CD14-positive monocyte (primary cell): ENCODE data around the gene TCEANC2. TPM values are rescaled to one million over a fixed set of nuclear protein-coding genes. Genes with fewer than 3 reads are reported as not detected.

Source experiments
- DNase-seq, 3 donors: peaks; one replicate each; pipeline ENCODE4 v3.0.0-alpha.2; 2011 to 2022
- H2AFZ ChIP-seq: 2 replicates; pipeline ENCODE4 v1.6.0; 2012; ENCODE audit warnings: mild to moderate bottlenecking, low read depth, low read length, inconsistent platforms; ENCODE audit not compliant: insufficient read depth, poor library complexity, severe bottlenecking
- H3K27ac ChIP-seq, 2 donors: 1 replicate in 1 of 2; 2 replicates in 1 of 2; pipeline ENCODE4 v1.5.1; 2012 to 2013; ENCODE audit warnings: low read length in 2 of 2, control low read depth in 1 of 2, inconsistent platforms in 1 of 2, low read depth in 1 of 2, mild to moderate bottlenecking in 1 of 2
- H3K27me3 ChIP-seq, 2 donors: one replicate each; pipeline versions ENCODE4 v1.6.0 to v1.6.1; 2011 to 2013; ENCODE audit warnings: low read length in 2 of 2; ENCODE audit not compliant: control insufficient read depth in 2 of 2, insufficient read depth in 2 of 2
- H3K36me3 ChIP-seq, 2 donors: replicated peaks in 1 of 2; 1 replicate in 1 of 2; 2 replicates in 1 of 2; pipeline versions ENCODE4 v1.5.1 to v1.6.1; 2012 to 2013; ENCODE audit warnings: low read length in 2 of 2, control low read depth in 1 of 2, inconsistent platforms in 1 of 2, mild to moderate bottlenecking in 1 of 2; ENCODE audit not compliant: insufficient read depth in 2 of 2, control insufficient read depth in 1 of 2
- H3K4me1 ChIP-seq, 2 donors: 1 replicate in 1 of 2; 2 replicates in 1 of 2; pipeline versions ENCODE4 v1.5.1 to v1.6.1; 2012 to 2013; ENCODE audit warnings: low read length in 2 of 2, control low read depth in 1 of 2, inconsistent platforms in 1 of 2, mild to moderate bottlenecking in 1 of 2, moderate library complexity in 1 of 2; ENCODE audit not compliant: insufficient read depth in 2 of 2, control insufficient read depth in 1 of 2
- H3K4me2 ChIP-seq: replicated peaks from 2 replicates; pipeline ENCODE3; 2012; ENCODE audit warnings: low read length, moderate library complexity, mild to moderate bottlenecking; ENCODE audit not compliant: poor library complexity, severe bottlenecking; ENCODE audit errors: extremely low read depth
- H3K4me3 ChIP-seq, 3 experiments: fragments of 200-600 bp in 1 of 3; sonication (generic) in 1 of 3; replicated peaks in 1 of 3; 1 replicate in 2 of 3; 2 replicates in 1 of 3; pipeline ENCODE4 v1.5.1; 2011 to 2013; ENCODE audit warnings: low read length in 3 of 3, mild to moderate bottlenecking in 3 of 3, control low read depth in 2 of 3, low read depth in 2 of 3, inconsistent platforms in 1 of 3, moderate library complexity in 1 of 3
- H3K79me2 ChIP-seq: 2 replicates; pipeline ENCODE4 v1.6.0; 2012; ENCODE audit warnings: mild to moderate bottlenecking, control low read depth, inconsistent platforms, low read length, moderate library complexity; ENCODE audit not compliant: insufficient read depth
- H3K9ac ChIP-seq: 2 replicates; pipeline ENCODE4 v1.6.0; 2017; ENCODE audit warnings: low read length, mild to moderate bottlenecking; ENCODE audit not compliant: insufficient read depth, poor library complexity, severe bottlenecking
- H3K9me3 ChIP-seq, 2 donors: replicated peaks in 1 of 2; 1 replicate in 1 of 2; 2 replicates in 1 of 2; pipeline versions ENCODE4 v1.5.1 to v1.6.1; 2012 to 2013; ENCODE audit warnings: low read length in 2 of 2, control low read depth in 1 of 2; ENCODE audit not compliant: control insufficient read depth in 1 of 2, insufficient read depth in 1 of 2
- H4K20me1 ChIP-seq: 2 replicates; pipeline ENCODE4 v1.6.0; 2012; ENCODE audit warnings: mild to moderate bottlenecking, low read length, control low read depth, moderate library complexity; ENCODE audit not compliant: insufficient read depth
- H3K27ac Mint-ChIP-seq, 7 donors: one replicate each; pipeline ENCODE4 v1.8.0; 2020; ENCODE audit warnings: mild to moderate bottlenecking in 7 of 7, mixed read lengths in 7 of 7, moderate library complexity in 6 of 7, inconsistent platforms in 2 of 7
- H3K27me3 Mint-ChIP-seq, 3 donors: one replicate each; pipeline ENCODE4 v1.8.0; 2021 to 2022; ENCODE audit warnings: low read depth in 3 of 3, mild to moderate bottlenecking in 3 of 3, mixed read lengths in 3 of 3, moderate library complexity in 3 of 3, inconsistent platforms in 1 of 3
- H3K36me3 Mint-ChIP-seq, 2 donors: one replicate each; pipeline ENCODE4 v1.8.0; 2020; ENCODE audit warnings: mixed read lengths in 2 of 2, inconsistent platforms in 1 of 2, mild to moderate bottlenecking in 1 of 2
- H3K4me1 Mint-ChIP-seq: one replicate; pipeline ENCODE4 v1.8.0; 2020; ENCODE audit warnings: mild to moderate bottlenecking, mixed read lengths
- H3K4me3 Mint-ChIP-seq, 2 donors: one replicate each; pipeline ENCODE4 v1.8.0; 2020; ENCODE audit warnings: mild to moderate bottlenecking in 2 of 2, mixed read lengths in 2 of 2, moderate library complexity in 1 of 2
- H3K9me3 Mint-ChIP-seq, 7 donors: one replicate each; pipeline ENCODE4 v1.8.0; 2020 to 2022; ENCODE audit warnings: mixed read lengths in 7 of 7, mild to moderate bottlenecking in 6 of 7, moderate library complexity in 6 of 7, inconsistent platforms in 2 of 7
- CTCF ChIP-seq: fragments of 200-600 bp; IDR thresholded peaks from one replicate; pipeline ENCODE4 v1.8.0; 2022; ENCODE audit warnings: antibody characterized with exemption, mild to moderate bottlenecking
- WGBS: methylation state at CpG from one replicate; pipeline ENCODE4 v1.1.5; 2013; ENCODE audit warnings: missing lambda C conversion rate; ENCODE audit not compliant: insufficient coverage; 5-methylcytosine and 5-hydroxymethylcytosine counted together
- intact Hi-C, 2 donors: fragments of 100-400 bp; cut with micrococcal nuclease; formaldehyde crosslinking; loops; one replicate each; pipeline versions ENCODE4 v1.15.0 to v1.15.1; 2023
- polyA plus RNA-seq, 3 donors: library from polyadenylated mRNA; depleted of rRNA in 1 of 3; unstranded in 2 of 3; stranded (reverse) in 1 of 3; fragments of 300-500 nt in 2 of 3; fragments of >200 nt in 1 of 3; fragmentation: Illumina TruSeq in 2 of 3; gene quantifications; 1 replicate in 2 of 3; 2 replicates in 1 of 3; pipeline ENCODE4 v1.2.3, GENCODE V29; 2012 to 2021
- small RNA-seq: library from RNA; depleted of rRNA; stranded (forward); fragments of <200 nt; gene quantifications from one replicate; pipeline ENCODE3, GENCODE V24; 2012; ENCODE audit warnings: low read depth; ENCODE audit not compliant: insufficient read length

Gene TCEANC2
- polyA plus RNA-seq, 3 donors: 3.0 to 6.7 (median 3.8) TPM

GRCh38 chr1:54152696-54153095 lies 99.3 kb downstream of the TCEANC2 start, which contains the start of gene CDCP2:
Gene CDCP2, minus strand, starts transcription at chr1:54153000. Its CDS starts 78 bp downstream, at chr1:54152922.
- intact Hi-C loops: no loop called here
- no peaks in the 10 kb centered on the region for H3K27me3 ChIP-seq
- H3K4me2 ChIP-seq: no peak within 1 kb of the TSS
- no peak within 1 kb of the TSS for H3K4me3 ChIP-seq
- Mint-ChIP-seq H3K27ac (no peak within 1 kb of the TSS), H3K27me3 (peaks cover 0 to 4% (median 3%) of the 10 kb centered on the region in 3 donors), H3K9me3 (peaks cover 0 to 7% (median 0%) of the 10 kb centered on the region in 7 donors), H3K4me3 (no peak within 1 kb of the TSS), H3K4me1 (peaks cover 14% of the 10 kb centered on the region), H3K36me3 (no peaks in the 10 kb centered on the region)
- no peak within 1 kb of the TSS for H3K9ac ChIP-seq
- 78% methylated on average over 1 of the region's 5 CpGs for WGBS
- no peaks in the 10 kb centered on the region for H3K9me3 ChIP-seq
- H3K36me3 ChIP-seq: no peaks in the 10 kb centered on the region
- DNase-seq: no peak
- TF ChIP-seq CTCF: no peak
- peak within 1 kb of the TSS; percentile 37 for H2AFZ ChIP-seq
- no peaks in the 10 kb centered on the region for H3K79me2 ChIP-seq
- no peaks in the 10 kb centered on the region for H4K20me1 ChIP-seq
- H3K27ac ChIP-seq: no peak within 1 kb of the TSS
- H3K4me1 ChIP-seq: peaks cover 4% of the 10 kb centered on the region in 2 donors

DNA sequence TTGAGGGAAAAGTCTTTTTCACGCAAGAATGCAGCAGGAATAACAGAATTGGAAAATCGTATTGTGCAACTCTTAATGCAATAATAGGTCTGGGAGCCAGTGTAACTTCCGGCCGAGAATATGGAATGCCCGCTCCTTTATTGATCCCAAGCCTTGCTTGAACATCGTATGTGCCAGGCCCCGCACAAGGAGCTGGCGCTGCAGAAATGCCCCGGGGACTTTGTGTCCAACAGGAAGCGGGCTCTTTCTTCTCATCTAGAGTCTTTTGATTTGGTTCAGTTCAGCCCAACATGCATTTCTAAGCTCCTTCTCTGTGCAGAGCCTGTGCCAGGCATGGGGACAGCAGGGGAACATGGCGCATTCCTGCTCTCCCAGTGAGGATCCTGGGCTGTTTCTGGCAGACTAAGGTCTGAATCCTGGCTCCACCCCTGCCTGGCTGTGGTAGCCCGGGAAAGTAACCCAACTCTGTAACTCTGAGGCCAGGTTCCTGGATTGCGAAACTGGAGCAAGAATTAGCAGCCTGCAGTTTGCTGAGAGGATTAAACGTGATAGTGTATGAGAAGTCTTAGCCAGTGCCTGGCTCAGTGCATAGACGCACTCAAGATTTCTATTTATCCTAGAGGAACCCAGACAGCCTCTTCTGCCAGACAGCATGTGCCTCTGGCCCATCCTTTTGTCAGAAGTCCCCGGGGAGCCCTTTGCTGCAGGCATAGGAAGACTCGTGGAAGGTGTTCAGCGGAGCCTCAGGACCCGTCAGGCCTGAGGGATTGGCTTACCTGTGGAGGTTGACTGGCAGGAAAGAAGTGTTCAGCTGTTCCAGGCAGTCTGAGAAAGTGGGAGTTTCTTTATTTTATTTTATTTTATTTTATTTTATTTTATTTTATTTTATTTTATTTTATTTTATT lies 100.4 kb downstream of the TCEANC2 start:
- WGBS: 71% methylated on average over 17 of the region's 19 CpGs
- no peaks in the 10 kb centered on the region for H3K36me3 Mint-ChIP-seq
- H3K4me1 Mint-ChIP-seq: peaks cover 14% of the 10 kb centered on the region
- Histone ChIP-seq H3K4me1 (peaks cover 4% of the 10 kb centered on the region in 2 donors), H3K9ac (no peak overlapping the region), H2AFZ (peak overlapping the region; percentile 37), H4K20me1 (no peaks in the 10 kb centered on the region), H3K79me2 (no peaks in the 10 kb centered on the region), H3K4me2 (no peak overlapping the region), H3K4me3 (no peak overlapping the region), H3K9me3 (no peaks in the 10 kb centered on the region), H3K36me3 (no peaks in the 10 kb centered on the region), H3K27me3 (no peaks in the 10 kb centered on the region), H3K27ac (no peak overlapping the region)
- no peak overlapping the region for H3K4me3 Mint-ChIP-seq
- peaks cover 0 to 7% (median 0%) of the 10 kb centered on the region in 7 donors for H3K9me3 Mint-ChIP-seq
- no peak for TF ChIP-seq CTCF
- intact Hi-C loops: no loop called here
- no peak overlapping the region for H3K27ac Mint-ChIP-seq
- no peak for DNase-seq
- peaks cover 0 to 4% (median 3%) of the 10 kb centered on the region in 3 donors for H3K27me3 Mint-ChIP-seq

Small RNAs within 50 kb of the gene (small RNA-seq; reads per million reads assigned to genes)
- gene AL353898.1 (not detected), gene AL353898.2 (not detected)

Other genes with a start within 250 kb of the TCEANC2 start
- gene NDC1, start 215.3 kb upstream of the TCEANC2 start, polyA plus RNA-seq: 1 to 10 TPM; 3.0 to 6.1 (median 4.7) TPM
- 10 to 100 TPM; 24.4 to 51.9 (median 42.1) TPM for gene YIPF1, start 163.8 kb upstream of the TCEANC2 start, polyA plus RNA-seq
- gene DIO1, start 159.4 kb upstream of the TCEANC2 start, polyA plus RNA-seq: under 1 TPM in 2 of 3 donors, not detected in 1; 0.22 to 0.73 TPM
- 10 to 100 TPM; 17.1 to 30.6 (median 27.8) TPM for gene IFT25, start 107.9 kb upstream of the TCEANC2 start, polyA plus RNA-seq
- 1 to 10 TPM; 5.6 to 7.3 (median 7.3) TPM for gene LRRC42, start 107.3 kb upstream of the TCEANC2 start, polyA plus RNA-seq
- gene LDLRAD1, start 35.4 kb upstream of the TCEANC2 start, polyA plus RNA-seq: not detected
- gene TMEM59, start 404 bp upstream of the TCEANC2 start, polyA plus RNA-seq: 100 to 1,000 TPM; 169 to 925 (median 831) TPM
- under 1 TPM in 1 of 3 donors, not detected in 2; 0.09 TPM for gene CDCP2, start 99.4 kb downstream of the TCEANC2 start, polyA plus RNA-seq
- gene CYB5RL, start 146.4 kb downstream of the TCEANC2 start, polyA plus RNA-seq: 1 to 10 TPM in 2 of 3 donors, under 1 TPM in 1; 0.76 to 3.9 (median 1.5) TPM
- 10 to 100 TPM in 2 of 3 donors, 1 to 10 TPM in 1; 7.5 to 47.8 (median 42.5) TPM for gene MRPL37, start 146.6 kb downstream of the TCEANC2 start, polyA plus RNA-seq